WTC11 (cell line): Measurements from ENCODE around the gene SELENOH. TPM values are rescaled to one million over a fixed set of nuclear protein-coding genes. Genes with fewer than 3 reads are reported as not detected.

ENCODE experiments used
- ATAC-seq: fragments of 200-7000 bp; cut with Tn5 transposase; 2 replicates; pipeline ENCODE4 v1.10.0; 2021; ENCODE audit warnings: mild to moderate bottlenecking, moderate library complexity
- CTCF ChIA-PET: fragments of 300-600 bp; sonication (Branson Sonifier 250); formaldehyde crosslinking; loops from one replicate; lab custom pipeline; 2021; ENCODE audit warnings: antibody characterized with exemption; lab: Charles Lee
- POLR2A ChIA-PET: fragments of 350-600 bp; sonication (Branson Sonifier 250); formaldehyde crosslinking; loops from one replicate; lab custom pipeline; 2021; ENCODE audit warnings: antibody characterized with exemption; lab: Charles Lee
- DNase-seq: peaks from one replicate; pipeline ENCODE4 v3.0.0; 2021; ENCODE audit warnings: low spot score
- H3K27ac Mint-ChIP-seq: 2 replicates; pipeline ENCODE4 v1.8.0; 2021; ENCODE audit warnings: mixed read lengths
- H3K27me3 Mint-ChIP-seq: 2 replicates; pipeline ENCODE4 v1.8.0; 2021; ENCODE audit warnings: low read depth, mild to moderate bottlenecking, moderate library complexity, mixed read lengths
- H3K36me3 Mint-ChIP-seq: 2 replicates; pipeline ENCODE4 v1.8.0; 2021; ENCODE audit warnings: mixed read lengths
- H3K4me1 Mint-ChIP-seq: 2 replicates; pipeline ENCODE4 v1.8.0; 2022; ENCODE audit warnings: mixed read lengths
- H3K4me3 Mint-ChIP-seq: 2 replicates; pipeline ENCODE4 v1.8.0; 2021; ENCODE audit warnings: mild to moderate bottlenecking, moderate library complexity, mixed read lengths
- H3K9me3 Mint-ChIP-seq: 2 replicates; pipeline ENCODE4 v1.8.0; 2021; ENCODE audit warnings: mixed read lengths
- ATF1 ChIP-seq: sonication (generic); formaldehyde crosslinking; IDR thresholded peaks from 2 replicates; pipeline ENCODE4 v1.8.1; 2023; ENCODE audit warnings: mild to moderate bottlenecking, moderate library complexity, missing genetic modification reagents
- CREM ChIP-seq: sonication (generic); formaldehyde crosslinking; IDR thresholded peaks from 2 replicates; pipeline ENCODE4 v1.8.1; 2022; ENCODE audit warnings: mild to moderate bottlenecking, missing genetic modification reagents, moderate library complexity
- ESRRA ChIP-seq: sonication (generic); formaldehyde crosslinking; IDR thresholded peaks from 2 replicates; pipeline ENCODE4 v1.8.1; 2022; ENCODE audit warnings: mild to moderate bottlenecking, missing genetic modification reagents, borderline replicate concordance
- GRHL2 ChIP-seq: fragments of 250-450 bp; sonication (Bioruptor Pico); IDR thresholded peaks from 2 replicates; pipeline ENCODE4 v1.8.0; 2022; ENCODE audit warnings: mild to moderate bottlenecking, moderate library complexity; ENCODE audit not compliant: insufficient replicate concordance, severe bottlenecking
- NFE2L1 ChIP-seq: sonication (generic); formaldehyde crosslinking; IDR thresholded peaks from 2 replicates; pipeline ENCODE4 v1.8.1; 2023; ENCODE audit warnings: missing genetic modification reagents
- NR1H2 ChIP-seq: sonication (generic); formaldehyde crosslinking; IDR thresholded peaks from 2 replicates; pipeline ENCODE4 v1.9.0; 2021; ENCODE audit warnings: mild to moderate bottlenecking, moderate library complexity, missing genetic modification reagents
- NR2C2 ChIP-seq: sonication (generic); formaldehyde crosslinking; IDR thresholded peaks from 2 replicates; pipeline ENCODE4 v1.8.0; 2022; ENCODE audit warnings: mild to moderate bottlenecking, missing genetic modification reagents
- SMAD4 ChIP-seq: sonication (generic); formaldehyde crosslinking; IDR thresholded peaks from 2 replicates; pipeline ENCODE4 v1.8.0; 2022; ENCODE audit warnings: mild to moderate bottlenecking, missing genetic modification reagents
- ZBTB21 ChIP-seq: sonication (generic); formaldehyde crosslinking; IDR thresholded peaks from 2 replicates; pipeline ENCODE4 v1.8.1; 2023; ENCODE audit warnings: mild to moderate bottlenecking, missing genetic modification reagents, borderline replicate concordance
- ZNF138 ChIP-seq: sonication (generic); formaldehyde crosslinking; conservative IDR thresholded peaks from 2 replicates; pipeline ENCODE4 v1.8.1; 2022; ENCODE audit warnings: mild to moderate bottlenecking, moderate library complexity, missing genetic modification reagents
- total RNA-seq: library from RNA; stranded (reverse); gene quantifications from 3 replicates; pipeline ENCODE4 v1.2.3, GENCODE V29; 2021
- TF ChIP-seq, protein P1 (sequence below): sonication (generic); formaldehyde crosslinking; IDR thresholded peaks from 2 replicates; pipeline ENCODE4 v1.8.1; 2022; ENCODE audit warnings: missing genetic modification reagents, borderline replicate concordance
- TF ChIP-seq, protein P2 (sequence below): sonication (generic); formaldehyde crosslinking; IDR thresholded peaks from 2 replicates; pipeline ENCODE4 v1.8.0; 2023; ENCODE audit warnings: missing genetic modification reagents
- TF ChIP-seq, protein P3 (sequence below): fragments of 250-450 bp; sonication (Bioruptor Pico); IDR thresholded peaks from 2 replicates; pipeline ENCODE4 v1.8.0; 2021; ENCODE audit warnings: mild to moderate bottlenecking
- TF ChIP-seq, protein P4 (sequence below): sonication (generic); formaldehyde crosslinking; conservative IDR thresholded peaks from 2 replicates; pipeline ENCODE4 v1.8.1; 2023; ENCODE audit warnings: mild to moderate bottlenecking, low read depth, missing genetic modification reagents, moderate library complexity
- TF ChIP-seq, protein P5 (sequence below): fragments of 200-600 bp; IDR thresholded peaks from 2 replicates; pipeline ENCODE4 v1.8.0; 2022; ENCODE audit warnings: antibody characterized with exemption
- TF ChIP-seq, protein P6 (sequence below): sonication (generic); formaldehyde crosslinking; IDR thresholded peaks from 2 replicates; pipeline ENCODE4 v1.8.0; 2022; ENCODE audit warnings: mild to moderate bottlenecking, missing genetic modification reagents
- TF ChIP-seq, protein P7 (sequence below): sonication (generic); formaldehyde crosslinking; IDR thresholded peaks from 2 replicates; pipeline ENCODE4 v1.8.1; 2022; ENCODE audit warnings: low read depth, mild to moderate bottlenecking, moderate library complexity, missing genetic modification reagents, borderline replicate concordance
- TF ChIP-seq, protein P8 (sequence below): sonication (generic); formaldehyde crosslinking; IDR thresholded peaks from 2 replicates; pipeline ENCODE4 v1.8.0; 2023; ENCODE audit warnings: mild to moderate bottlenecking, missing genetic modification reagents
- TF ChIP-seq, protein P9 (sequence below): sonication (generic); formaldehyde crosslinking; IDR thresholded peaks from 2 replicates; pipeline ENCODE4 v1.8.1; 2023; ENCODE audit warnings: mild to moderate bottlenecking, missing genetic modification reagents, borderline replicate concordance

SELENOH gene
- total RNA-seq, 1 experiment from 2014 or later, result 251 TPM

DNA sequence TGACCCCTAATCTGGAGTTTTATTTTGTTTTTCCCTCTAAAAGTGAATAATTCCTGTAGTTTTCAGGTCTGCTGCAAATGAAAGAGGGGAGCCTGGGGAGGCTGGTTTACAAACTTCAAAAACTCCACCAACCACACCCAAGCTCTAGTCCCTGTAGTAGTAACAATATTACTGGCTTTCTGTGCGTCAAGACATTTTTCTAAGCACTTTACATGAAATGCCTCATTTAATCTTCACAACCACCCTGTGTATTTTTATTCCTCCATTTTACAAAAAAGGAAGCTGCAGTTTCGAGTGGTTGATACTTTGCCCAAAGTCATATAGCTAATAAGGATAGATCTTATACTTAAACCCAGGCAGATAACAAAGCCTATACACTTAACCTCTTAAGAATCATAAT lies 43.8 kb downstream of the SELENOH start:
- no peaks in the 10 kb centered on the region for H3K27me3 Mint-ChIP-seq
- no peak for DNase-seq
- TF ChIP-seq ESRRA (CRISPR knock-in tag) (no peak), NR2C2 (CRISPR knock-in tag) (no peak), ZBTB21 (no peak), ZNF138 (no peak), NR1H2 (CRISPR knock-in tag) (no peak), CREM (CRISPR knock-in tag) (no peak), SMAD4 (no peak), NFE2L1 (CRISPR knock-in tag) (no peak), ATF1 (CRISPR knock-in tag) (no peak), GRHL2 (CRISPR knock-in tag) (no peak)
- TF ChIP-seq, protein P1, sequence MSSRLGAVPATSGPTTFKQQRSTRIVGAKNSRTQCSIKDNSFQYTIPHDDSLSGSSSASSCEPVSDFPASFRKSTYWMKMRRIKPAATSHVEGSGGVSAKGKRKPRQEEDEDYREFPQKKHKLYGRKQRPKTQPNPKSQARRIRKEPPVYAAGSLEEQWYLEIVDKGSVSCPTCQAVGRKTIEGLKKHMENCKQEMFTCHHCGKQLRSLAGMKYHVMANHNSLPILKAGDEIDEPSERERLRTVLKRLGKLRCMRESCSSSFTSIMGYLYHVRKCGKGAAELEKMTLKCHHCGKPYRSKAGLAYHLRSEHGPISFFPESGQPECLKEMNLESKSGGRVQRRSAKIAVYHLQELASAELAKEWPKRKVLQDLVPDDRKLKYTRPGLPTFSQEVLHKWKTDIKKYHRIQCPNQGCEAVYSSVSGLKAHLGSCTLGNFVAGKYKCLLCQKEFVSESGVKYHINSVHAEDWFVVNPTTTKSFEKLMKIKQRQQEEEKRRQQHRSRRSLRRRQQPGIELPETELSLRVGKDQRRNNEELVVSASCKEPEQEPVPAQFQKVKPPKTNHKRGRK (CRISPR knock-in tag), result no peak
- TF ChIP-seq, protein P2, sequence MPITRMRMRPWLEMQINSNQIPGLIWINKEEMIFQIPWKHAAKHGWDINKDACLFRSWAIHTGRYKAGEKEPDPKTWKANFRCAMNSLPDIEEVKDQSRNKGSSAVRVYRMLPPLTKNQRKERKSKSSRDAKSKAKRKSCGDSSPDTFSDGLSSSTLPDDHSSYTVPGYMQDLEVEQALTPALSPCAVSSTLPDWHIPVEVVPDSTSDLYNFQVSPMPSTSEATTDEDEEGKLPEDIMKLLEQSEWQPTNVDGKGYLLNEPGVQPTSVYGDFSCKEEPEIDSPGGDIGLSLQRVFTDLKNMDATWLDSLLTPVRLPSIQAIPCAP (CRISPR knock-in tag), result no peak
- TF ChIP-seq, protein P3, sequence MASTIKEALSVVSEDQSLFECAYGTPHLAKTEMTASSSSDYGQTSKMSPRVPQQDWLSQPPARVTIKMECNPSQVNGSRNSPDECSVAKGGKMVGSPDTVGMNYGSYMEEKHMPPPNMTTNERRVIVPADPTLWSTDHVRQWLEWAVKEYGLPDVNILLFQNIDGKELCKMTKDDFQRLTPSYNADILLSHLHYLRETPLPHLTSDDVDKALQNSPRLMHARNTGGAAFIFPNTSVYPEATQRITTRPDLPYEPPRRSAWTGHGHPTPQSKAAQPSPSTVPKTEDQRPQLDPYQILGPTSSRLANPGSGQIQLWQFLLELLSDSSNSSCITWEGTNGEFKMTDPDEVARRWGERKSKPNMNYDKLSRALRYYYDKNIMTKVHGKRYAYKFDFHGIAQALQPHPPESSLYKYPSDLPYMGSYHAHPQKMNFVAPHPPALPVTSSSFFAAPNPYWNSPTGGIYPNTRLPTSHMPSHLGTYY (CRISPR knock-in tag), result no peak
- TF ChIP-seq, protein P4, sequence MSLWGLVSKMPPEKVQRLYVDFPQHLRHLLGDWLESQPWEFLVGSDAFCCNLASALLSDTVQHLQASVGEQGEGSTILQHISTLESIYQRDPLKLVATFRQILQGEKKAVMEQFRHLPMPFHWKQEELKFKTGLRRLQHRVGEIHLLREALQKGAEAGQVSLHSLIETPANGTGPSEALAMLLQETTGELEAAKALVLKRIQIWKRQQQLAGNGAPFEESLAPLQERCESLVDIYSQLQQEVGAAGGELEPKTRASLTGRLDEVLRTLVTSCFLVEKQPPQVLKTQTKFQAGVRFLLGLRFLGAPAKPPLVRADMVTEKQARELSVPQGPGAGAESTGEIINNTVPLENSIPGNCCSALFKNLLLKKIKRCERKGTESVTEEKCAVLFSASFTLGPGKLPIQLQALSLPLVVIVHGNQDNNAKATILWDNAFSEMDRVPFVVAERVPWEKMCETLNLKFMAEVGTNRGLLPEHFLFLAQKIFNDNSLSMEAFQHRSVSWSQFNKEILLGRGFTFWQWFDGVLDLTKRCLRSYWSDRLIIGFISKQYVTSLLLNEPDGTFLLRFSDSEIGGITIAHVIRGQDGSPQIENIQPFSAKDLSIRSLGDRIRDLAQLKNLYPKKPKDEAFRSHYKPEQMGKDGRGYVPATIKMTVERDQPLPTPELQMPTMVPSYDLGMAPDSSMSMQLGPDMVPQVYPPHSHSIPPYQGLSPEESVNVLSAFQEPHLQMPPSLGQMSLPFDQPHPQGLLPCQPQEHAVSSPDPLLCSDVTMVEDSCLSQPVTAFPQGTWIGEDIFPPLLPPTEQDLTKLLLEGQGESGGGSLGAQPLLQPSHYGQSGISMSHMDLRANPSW (CRISPR knock-in tag), result no peak
- TF ChIP-seq, protein P5, sequence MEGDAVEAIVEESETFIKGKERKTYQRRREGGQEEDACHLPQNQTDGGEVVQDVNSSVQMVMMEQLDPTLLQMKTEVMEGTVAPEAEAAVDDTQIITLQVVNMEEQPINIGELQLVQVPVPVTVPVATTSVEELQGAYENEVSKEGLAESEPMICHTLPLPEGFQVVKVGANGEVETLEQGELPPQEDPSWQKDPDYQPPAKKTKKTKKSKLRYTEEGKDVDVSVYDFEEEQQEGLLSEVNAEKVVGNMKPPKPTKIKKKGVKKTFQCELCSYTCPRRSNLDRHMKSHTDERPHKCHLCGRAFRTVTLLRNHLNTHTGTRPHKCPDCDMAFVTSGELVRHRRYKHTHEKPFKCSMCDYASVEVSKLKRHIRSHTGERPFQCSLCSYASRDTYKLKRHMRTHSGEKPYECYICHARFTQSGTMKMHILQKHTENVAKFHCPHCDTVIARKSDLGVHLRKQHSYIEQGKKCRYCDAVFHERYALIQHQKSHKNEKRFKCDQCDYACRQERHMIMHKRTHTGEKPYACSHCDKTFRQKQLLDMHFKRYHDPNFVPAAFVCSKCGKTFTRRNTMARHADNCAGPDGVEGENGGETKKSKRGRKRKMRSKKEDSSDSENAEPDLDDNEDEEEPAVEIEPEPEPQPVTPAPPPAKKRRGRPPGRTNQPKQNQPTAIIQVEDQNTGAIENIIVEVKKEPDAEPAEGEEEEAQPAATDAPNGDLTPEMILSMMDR, result no peak
- TF ChIP-seq, protein P6, sequence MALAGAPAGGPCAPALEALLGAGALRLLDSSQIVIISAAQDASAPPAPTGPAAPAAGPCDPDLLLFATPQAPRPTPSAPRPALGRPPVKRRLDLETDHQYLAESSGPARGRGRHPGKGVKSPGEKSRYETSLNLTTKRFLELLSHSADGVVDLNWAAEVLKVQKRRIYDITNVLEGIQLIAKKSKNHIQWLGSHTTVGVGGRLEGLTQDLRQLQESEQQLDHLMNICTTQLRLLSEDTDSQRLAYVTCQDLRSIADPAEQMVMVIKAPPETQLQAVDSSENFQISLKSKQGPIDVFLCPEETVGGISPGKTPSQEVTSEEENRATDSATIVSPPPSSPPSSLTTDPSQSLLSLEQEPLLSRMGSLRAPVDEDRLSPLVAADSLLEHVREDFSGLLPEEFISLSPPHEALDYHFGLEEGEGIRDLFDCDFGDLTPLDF, result no peak
- TF ChIP-seq, protein P7, sequence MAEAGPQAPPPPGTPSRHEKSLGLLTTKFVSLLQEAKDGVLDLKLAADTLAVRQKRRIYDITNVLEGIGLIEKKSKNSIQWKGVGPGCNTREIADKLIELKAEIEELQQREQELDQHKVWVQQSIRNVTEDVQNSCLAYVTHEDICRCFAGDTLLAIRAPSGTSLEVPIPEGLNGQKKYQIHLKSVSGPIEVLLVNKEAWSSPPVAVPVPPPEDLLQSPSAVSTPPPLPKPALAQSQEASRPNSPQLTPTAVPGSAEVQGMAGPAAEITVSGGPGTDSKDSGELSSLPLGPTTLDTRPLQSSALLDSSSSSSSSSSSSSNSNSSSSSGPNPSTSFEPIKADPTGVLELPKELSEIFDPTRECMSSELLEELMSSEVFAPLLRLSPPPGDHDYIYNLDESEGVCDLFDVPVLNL, result no peak
- TF ChIP-seq, protein P8, sequence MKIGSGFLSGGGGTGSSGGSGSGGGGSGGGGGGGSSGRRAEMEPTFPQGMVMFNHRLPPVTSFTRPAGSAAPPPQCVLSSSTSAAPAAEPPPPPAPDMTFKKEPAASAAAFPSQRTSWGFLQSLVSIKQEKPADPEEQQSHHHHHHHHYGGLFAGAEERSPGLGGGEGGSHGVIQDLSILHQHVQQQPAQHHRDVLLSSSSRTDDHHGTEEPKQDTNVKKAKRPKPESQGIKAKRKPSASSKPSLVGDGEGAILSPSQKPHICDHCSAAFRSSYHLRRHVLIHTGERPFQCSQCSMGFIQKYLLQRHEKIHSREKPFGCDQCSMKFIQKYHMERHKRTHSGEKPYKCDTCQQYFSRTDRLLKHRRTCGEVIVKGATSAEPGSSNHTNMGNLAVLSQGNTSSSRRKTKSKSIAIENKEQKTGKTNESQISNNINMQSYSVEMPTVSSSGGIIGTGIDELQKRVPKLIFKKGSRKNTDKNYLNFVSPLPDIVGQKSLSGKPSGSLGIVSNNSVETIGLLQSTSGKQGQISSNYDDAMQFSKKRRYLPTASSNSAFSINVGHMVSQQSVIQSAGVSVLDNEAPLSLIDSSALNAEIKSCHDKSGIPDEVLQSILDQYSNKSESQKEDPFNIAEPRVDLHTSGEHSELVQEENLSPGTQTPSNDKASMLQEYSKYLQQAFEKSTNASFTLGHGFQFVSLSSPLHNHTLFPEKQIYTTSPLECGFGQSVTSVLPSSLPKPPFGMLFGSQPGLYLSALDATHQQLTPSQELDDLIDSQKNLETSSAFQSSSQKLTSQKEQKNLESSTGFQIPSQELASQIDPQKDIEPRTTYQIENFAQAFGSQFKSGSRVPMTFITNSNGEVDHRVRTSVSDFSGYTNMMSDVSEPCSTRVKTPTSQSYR (CRISPR knock-in tag), result no peak
- TF ChIP-seq, protein P9, sequence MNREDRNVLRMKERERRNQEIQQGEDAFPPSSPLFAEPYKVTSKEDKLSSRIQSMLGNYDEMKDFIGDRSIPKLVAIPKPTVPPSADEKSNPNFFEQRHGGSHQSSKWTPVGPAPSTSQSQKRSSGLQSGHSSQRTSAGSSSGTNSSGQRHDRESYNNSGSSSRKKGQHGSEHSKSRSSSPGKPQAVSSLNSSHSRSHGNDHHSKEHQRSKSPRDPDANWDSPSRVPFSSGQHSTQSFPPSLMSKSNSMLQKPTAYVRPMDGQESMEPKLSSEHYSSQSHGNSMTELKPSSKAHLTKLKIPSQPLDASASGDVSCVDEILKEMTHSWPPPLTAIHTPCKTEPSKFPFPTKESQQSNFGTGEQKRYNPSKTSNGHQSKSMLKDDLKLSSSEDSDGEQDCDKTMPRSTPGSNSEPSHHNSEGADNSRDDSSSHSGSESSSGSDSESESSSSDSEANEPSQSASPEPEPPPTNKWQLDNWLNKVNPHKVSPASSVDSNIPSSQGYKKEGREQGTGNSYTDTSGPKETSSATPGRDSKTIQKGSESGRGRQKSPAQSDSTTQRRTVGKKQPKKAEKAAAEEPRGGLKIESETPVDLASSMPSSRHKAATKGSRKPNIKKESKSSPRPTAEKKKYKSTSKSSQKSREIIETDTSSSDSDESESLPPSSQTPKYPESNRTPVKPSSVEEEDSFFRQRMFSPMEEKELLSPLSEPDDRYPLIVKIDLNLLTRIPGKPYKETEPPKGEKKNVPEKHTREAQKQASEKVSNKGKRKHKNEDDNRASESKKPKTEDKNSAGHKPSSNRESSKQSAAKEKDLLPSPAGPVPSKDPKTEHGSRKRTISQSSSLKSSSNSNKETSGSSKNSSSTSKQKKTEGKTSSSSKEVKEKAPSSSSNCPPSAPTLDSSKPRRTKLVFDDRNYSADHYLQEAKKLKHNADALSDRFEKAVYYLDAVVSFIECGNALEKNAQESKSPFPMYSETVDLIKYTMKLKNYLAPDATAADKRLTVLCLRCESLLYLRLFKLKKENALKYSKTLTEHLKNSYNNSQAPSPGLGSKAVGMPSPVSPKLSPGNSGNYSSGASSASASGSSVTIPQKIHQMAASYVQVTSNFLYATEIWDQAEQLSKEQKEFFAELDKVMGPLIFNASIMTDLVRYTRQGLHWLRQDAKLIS (CRISPR knock-in tag), result no peak
- TF ChIP-seq, all 79 proteins: peak for 0
- POLR2A ChIA-PET, result interaction anchor here (1.4 to 1.7 kb wide), 2 partner anchors 9 to 24 kb away, joined by 4 to 5 read pairs; partner anchors contain the start of gene CTNND1
- CTCF ChIA-PET, result interaction anchor here (1.8 to 3.9 kb wide), 2 partner anchors 16 to 34 kb away, joined by 13 to 14 read pairs; partner anchors contain the start of gene BTBD18
- peaks cover 71% of the 10 kb centered on the region for H3K4me1 Mint-ChIP-seq
- H3K9me3 Mint-ChIP-seq, result no peaks in the 10 kb centered on the region
- H3K27ac Mint-ChIP-seq, result no peak overlapping the region; the same call in 1 of the 2 replicates
- H3K36me3 Mint-ChIP-seq, result no peaks in the 10 kb centered on the region; the same call in 1 of the 2 replicates
- no peak overlapping the region for H3K4me3 Mint-ChIP-seq
- no peak for ATAC-seq
